Measurements from ENCODE around the gene TSTD2.
"Not testable (repeated sequence)": the region's sequence is repeated elsewhere in the genome, so short reads cannot be mapped to it uniquely, and the experiment has no call there.

TSTD2 gene

DNA sequence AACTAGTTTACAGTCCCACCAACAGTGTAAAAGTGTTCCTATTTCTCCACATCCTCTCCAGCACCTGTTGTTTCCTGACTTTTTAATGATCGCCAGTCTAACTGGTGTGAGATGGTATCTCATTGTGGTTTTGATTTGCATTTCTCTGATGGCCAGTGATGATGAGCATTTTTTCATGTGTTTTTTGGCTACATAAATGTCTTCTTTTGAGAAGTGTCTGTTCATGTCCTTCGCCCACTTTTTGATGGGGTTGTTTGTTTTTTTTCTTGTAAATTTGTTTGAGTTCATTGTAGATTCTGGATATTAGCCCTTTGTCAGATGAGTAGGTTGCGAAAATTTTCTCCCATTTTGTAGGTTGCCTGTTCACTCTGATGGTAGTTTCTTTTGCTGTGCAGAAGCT lies 51.6 kb downstream of the TSTD2 start:
- DNase-seq, result not testable (repeated sequence)

DNA sequence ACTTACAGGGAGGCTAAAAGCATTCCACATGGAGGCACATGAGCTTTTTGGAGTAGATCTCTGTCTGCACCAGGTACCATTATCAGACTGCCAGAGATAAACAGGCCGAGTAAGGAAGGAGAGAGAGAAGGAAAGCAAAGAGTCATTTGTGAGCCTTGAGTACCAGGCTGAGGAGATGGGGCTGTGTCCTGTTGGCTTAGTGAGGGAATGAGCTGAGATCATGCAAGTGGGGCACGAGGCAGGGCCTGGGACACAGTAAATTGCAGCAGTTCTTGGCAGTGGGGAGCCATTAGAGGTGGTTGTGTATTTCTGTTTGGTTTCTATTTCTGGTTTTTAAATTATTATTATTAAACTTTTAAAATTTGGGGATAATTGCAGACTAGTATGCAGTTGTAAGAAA lies 53.3 kb downstream of the TSTD2 start:
- no peak for DNase-seq

DNA sequence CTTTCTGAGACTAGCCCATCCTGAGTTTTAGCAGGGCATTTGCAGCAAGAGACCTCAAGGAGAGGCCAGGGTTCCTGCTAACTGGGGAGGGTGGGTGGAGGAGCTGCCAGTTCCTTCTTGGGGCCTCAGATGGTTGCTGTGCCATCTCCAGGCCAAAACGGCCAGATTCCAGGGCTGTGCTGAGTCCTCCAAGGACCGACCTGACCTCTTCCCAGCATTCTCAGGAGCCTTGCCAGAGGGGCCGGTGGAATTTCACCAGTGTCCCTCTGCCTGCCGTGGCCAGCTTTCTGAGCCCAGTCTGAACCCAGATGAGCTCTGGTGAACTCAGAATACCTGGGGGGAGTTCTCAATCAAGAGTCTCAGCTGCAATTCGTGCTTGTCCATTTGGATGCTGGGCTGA lies 54.3 kb downstream of the TSTD2 start:
- no peak for DNase-seq

DNA sequence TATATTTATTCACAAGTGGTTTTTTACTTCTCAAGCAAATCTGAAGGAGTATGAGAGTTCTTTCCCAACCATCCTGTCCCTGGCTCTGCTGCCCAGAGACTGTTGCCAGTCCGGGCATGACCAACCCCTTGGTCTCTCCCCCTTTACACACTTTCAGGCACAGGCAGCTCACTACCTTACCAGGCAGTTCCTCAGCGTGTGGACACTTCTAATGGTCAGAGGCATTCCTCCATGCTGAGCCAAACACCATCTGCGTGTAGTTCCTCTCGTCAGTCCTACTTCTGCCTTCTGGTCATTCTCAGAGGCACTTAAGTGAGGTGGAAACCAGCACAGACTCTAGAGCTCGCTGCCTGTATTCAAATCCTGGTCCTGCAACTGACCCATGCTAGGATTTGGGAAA lies 56.1 kb downstream of the TSTD2 start:
- DNase-seq, result no peak

DNA sequence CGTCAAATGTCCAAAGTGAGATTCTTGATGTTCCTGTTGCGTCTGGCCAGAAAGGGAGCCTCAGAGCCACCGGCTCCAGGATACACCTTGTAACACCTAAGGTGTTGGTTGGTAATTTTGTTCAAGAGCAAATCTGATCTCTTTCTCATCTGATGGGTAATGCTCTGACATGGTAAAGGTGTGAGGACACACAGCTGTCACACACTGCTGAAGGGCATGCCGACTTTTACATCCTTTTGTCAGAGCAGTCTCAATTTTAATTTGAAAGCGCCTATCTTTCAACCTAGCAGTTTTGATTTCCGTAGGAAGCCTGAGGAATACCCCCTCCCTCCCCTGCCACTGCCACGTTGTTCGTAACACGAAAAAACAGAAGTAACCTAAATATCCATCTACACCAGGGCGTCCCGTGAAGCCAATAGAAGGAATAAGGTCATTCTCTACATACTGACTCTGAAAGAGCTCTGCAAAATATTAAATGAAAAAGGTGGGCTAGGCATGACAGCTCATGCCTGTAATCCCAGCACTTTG lies 57.4 kb downstream of the TSTD2 start:
- no peak for DNase-seq

DNA sequence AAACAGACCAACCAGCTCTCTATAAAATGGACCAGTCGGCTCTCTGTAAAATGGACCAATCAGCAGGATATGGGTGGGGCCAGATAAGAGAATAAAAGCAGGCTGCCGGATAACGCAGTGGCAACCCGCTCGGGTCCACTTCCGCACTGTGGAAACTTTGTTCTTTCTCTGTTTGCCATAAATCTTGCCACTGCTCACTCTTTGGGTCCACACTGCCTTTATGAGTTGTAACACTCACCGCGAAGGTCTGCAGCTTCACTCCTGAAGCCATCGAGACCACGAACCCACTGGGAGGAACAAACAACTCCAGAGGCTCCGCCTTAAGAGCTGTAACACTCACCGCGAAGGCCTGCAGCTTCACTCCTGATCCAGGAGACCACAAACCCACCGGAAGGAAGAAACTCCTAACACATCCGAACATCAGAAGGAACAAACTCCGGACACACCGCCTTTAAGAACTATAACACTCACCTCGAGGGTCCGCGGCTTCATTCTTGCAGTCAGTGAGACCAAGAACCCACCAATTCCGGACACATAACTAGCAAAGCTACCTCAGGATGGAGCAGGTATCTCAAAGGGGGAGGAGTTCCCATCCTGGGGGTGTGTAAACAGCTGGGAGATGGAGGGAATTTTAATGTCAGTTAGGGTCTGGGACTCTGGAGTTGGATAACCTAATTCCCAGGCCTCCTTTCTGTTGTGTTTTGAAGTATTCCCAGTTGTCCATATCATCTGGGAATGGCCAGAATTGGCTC lies 58.1 kb downstream of the TSTD2 start:
- not testable (repeated sequence) for DNase-seq

DNA sequence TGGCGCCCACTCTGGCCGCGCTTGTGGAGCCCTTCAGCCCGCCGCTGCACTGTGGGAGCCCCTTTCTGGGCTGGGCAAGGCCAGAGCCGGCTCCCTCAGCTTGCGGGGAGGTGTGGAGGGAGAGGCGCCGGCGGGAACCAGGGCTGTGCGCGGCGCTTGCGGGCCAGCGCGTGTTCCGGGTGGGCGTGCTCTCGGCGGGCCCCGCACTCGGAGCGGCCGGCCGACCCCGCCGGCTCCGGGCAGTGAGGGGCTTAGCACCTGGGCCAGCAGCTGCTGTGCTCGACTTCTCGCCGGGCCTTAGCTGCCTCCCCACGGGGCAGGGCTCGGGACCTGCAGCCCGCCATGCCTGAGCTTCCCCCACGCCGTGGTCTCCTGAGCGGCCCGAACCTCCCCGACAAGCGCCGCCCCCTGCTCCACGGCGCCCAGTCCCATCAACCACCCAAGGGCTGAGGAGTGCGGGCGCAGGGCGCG lies 59.0 kb downstream of the TSTD2 start:
- not testable (repeated sequence) for DNase-seq

DNA sequence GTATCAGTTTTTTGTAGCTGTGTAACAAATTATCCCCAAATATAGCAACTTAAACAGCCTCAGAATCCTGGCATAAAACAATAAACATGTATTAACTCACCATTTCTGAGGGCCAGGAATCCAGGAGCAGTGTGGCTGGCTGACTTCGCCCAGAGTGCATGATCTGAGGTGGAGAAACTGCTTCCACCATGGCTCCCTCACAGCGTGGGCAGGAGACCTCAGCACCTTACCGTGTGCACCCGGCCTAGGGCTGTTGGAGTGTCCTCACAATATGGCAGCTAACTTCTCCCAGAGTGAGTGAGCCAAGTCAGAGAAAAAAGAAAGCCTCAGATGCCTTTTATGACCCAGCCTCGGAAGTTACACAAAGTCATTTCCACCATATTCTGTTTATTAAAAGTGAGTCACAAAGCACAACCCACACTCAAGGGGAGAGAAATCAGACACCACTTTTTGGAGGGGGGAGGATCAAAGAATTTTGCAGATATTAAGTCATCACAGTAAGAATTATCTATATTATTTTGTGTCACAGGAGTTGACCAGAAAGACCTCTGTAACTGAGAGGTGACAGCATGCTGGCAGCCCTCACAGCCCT lies 59.6 kb downstream of the TSTD2 start:
- DNase-seq, result no peak

DNA sequence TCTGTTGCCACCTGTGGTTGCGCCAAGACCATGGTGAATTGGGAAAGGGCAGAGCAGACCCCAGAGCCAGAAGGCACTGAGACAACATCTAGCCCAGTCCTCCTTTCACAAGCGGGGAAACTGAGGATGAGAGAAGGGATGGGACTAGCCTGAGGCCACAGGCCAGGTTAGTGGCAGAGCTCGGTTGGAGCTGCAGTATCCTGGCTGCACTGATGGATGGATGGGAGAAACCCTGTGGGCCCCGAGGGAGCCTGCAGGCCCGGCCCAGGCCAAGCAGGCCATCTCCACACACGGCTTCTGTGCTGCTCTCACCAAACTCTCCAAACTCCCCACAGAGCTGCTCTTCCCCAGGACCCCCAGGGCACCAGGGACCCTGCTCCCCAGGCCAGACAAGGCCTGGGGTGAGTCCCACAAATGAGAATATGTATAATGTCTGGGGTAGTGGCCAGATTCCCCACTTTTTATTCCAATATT lies 60.2 kb downstream of the TSTD2 start:
- DNase-seq, result no peak

DNA sequence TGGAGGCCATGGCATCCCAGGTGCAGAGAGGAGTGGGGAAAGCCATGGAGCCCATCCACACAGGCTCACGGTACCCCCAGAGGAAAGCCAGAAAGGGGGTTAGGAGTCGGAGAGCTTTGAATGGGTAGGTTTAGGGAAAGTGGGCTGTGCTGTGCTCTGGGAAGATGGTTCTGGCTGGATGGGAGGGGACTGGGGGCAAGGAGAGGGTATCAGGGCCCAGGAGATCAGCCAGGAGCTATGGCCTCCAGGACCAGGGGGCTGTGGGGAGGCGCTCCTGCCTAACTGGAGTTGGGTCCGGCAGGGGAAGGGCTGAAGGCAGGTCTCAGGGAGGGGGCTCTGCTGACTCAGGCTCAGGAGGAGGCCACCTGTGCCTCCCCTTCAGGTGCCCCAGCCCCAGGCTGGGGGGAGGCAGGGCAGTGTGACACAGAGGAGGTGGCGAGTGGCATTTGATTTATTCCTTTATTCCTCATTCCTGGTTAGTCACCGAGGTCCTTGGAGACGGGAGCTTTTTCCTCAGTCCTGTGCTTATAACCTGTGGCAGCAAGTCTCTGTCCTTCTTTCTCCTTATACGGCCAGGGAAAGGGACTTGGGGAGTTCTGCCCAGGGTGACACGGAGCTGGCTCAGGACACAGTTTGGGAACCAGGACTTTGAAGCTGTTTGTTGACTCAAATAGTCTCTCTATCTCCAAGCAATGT lies 60.8 kb downstream of the TSTD2 start:
- no peak for DNase-seq

DNA sequence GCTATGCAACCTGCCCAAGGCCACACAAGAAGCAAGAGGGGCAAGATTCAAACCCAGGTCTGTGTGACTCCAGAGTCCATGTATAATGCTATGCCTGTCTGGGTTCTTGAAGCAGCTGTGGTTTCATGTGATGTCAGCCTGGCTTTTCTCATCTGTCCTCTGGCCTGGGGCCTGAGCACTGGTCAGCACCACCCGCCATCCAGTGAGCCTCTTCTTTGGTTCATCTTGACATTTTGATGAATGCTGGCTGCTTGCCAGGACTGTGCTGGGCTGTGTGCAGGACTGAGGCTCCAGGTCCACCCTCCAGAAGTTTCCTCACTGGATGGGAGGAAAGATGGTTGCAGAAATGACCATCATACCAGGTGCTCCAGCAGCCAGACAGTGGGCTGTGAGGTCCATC lies 61.5 kb downstream of the TSTD2 start:
- DNase-seq, result no peak

DNA sequence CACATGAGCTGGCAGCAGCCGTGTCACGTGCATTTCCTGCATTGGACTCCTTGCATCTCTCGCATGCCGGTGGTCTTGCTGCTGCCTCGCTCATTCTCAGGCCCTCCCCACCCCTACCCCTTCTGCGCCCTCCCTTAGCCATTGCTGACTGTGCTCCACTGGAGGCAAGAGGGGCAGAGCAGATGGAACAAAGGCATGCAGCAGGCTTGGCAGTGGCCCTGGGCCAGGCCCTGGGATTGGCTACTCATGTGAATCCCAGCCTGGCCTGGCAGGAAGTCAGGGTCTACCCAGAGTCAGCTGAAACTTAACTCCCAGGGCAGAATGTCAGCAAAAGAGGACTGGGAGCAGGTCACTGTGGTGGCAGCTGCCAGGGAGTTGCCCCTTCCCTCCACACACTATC lies 62.3 kb downstream of the TSTD2 start:
- no peak for DNase-seq

DNA sequence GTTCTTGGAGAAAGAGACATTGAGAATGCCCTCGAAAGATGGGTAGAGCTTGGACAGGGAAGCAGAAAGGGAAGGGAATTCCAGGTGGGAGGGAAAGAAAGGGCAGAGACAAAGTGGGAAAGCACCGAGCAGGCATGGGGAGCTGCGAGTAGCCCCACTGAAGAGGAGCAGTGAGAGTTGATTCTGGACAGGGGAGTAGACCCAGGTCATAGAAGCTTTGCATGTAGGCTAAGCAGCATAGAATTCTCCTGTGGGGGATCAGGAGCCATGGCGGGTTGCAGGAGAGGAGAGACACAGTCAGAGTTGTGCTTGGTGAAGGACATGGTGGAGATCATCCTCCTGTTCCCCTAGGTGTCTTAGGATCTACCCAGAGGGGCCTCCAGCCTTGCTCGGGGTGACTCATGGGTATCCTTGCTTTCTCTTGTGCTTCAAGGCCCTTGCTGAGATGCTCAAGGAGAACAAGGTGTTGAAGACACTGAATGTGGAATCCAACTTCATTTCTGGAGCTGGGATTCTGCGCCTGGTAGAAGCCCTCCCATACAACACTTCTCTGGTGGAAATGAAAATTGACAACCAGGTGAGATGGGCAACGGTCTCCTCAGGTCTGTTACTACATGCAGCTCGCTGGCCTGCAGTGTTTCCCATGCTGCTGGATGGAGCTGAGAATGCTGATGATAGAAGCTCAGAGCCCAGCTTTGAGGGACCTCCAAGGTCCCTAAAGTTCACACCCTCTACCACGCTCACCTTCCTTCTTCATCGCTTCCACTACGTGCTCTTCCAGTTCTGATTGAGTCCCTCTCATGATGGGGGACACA lies 64.5 kb downstream of the TSTD2 start:
- DNase-seq, result no peak

DNA sequence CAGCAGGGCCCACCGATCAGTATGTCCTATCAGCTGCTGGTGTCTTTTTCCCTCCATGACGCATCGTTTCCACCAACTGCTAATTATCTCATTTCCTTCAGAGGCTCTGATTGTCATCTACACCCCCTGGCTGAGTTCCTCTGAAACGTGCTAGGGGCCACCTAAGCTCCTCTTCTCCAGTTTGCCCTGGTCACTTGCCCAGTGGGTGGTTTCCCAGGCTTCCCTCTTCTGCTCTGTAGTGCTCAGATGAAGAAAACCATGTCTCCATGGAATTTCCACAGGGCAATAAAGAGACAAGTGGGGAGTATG lies 65.3 kb downstream of the TSTD2 start:
- DNase-seq, result no peak

DNA sequence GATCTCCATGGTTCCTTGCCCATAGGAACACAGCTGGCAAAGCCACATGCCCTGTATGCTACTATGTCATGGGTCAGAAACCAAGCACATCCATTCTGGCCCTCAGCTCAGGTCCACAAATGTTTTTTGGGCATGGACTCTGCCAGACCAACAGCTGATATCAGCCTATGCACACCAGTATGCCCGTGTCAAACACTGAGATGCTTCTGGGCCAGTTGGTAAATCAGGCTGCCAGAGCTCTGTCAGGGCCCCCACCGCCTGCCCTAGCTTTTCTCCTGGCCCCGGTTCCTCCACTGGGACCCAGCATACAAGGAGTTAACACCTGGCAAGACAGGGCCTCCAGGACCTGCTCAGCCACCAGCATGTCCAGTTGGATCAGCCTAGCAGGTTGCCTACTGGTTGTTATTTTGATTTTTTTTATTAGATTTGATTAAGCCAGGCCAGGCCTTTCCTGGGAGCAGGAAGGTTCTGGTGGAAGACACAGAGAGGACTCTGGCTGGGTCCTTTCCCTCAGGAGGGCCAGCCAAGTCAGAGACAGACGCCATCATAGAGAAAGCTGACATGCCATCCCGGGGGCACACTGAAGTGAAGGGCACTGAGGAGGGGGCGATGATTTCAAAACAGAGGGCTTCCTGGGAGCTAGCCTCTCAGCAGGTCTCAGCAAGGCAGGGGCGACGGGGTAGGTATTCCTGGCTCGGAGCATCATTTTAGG lies 65.8 kb downstream of the TSTD2 start:
- DNase-seq, result no peak

DNA sequence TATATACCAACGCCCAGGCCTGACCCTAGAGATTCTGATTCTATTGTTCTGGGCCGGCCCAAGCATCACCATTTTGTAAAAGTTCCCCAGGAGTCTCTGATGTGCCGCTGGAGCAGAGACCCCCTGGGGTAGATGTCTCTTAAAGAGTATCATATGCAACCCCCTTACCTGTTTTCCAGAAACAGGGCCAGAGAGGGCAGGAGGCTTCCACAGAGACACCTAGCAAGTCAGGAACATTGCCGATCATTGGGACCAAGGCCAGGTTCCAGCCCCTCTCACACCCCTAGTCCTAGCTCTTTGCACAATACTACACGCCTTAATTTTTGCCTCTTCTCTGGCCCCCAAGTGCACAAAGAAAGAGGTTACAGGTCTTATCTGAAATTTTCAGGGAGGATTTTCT lies 67.9 kb downstream of the TSTD2 start:
- no peak for DNase-seq

DNA sequence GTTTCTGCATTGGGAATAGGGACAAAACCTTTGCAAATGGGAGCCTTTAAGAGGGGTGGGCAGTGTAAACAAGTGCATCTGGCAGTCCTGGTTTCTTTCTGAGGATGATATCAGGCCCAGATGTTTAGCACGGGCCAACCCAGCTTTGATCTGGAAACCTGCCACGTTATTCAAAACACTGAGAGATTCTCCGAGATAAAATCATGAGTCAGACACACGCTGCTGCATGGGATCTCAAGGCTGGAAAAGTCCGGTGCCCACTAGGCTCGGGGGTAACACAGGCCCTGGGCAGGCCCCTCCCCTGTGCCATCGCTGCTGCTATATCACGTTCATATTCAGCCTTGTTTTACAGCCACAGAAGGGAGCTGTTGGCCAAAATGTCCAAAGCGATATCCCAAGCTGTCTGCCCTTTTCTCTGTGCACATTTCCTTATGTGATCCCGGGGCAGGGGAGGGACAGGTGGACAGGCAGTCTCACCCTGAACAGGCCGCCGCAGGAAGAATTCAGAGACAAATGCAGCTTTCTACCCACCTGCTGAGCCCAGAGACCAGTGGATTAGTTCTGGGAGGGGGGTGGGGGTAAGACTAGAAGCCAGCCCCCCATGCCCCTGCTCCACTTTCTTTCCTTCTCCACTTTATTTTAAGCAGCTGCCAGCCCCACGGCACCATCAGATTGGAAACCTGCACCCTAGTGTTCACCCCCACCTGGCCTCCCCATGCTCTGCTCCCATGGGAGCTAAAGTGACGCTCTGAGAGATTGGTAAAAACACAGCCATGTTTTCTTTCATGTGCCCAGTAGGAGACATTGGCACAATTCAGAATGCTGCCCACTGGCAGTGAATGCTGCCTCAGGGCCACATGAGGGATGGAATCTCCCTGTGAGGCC lies 68.6 kb downstream of the TSTD2 start:
- no peak for DNase-seq

DNA sequence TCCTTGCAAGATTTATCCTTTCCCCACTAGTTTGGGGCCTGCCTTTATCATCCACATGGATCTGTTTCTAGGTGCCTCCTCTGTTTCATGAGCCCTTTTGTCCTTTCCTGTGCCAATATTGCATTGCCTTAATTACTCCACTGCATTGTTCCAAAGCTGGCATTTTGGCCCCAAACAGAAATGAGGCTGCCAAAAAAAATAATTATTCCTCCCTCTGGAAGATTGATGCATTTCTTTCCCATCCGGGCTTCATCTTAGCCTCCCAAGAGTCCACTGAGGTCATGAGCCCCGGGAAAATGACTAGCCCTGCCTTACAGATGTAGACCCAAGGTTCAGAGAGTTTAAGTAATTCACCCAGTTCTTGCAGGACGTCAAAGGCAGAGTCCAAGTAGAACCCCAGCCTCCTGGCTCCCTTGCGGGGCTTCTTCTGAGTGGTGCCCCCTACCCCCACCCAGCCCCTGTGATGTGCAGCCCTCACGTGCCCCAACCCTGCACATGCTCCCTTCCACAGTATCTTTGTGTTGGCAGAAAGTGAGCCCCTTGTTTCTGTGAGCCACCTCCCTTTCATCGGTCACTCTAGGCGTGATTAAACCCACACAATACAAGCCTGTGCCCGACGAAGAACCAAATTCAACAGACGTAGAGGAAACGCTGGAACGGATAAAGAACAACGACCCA lies 69.6 kb downstream of the TSTD2 start:
- DNase-seq, result no peak

DNA sequence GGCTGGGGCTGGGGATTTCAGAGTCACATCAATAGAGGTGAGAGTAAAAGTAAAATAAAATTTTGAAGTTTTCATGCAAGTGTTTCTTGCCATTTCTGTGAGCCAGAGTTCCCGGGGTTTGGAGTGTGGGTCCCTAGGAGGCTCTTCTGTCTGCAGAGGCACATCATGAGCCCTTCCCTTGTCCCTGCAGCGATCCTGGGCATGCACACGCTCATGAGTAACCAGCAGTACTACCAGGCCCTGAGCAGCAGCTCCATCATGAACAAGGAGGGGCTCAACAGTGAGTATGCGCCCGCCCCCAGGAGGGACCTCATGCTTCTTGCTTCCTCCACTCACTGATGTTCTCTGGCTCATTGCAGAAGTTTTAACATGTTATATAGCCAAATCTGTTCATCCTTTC lies 70.6 kb downstream of the TSTD2 start:
- DNase-seq, result no peak

DNA sequence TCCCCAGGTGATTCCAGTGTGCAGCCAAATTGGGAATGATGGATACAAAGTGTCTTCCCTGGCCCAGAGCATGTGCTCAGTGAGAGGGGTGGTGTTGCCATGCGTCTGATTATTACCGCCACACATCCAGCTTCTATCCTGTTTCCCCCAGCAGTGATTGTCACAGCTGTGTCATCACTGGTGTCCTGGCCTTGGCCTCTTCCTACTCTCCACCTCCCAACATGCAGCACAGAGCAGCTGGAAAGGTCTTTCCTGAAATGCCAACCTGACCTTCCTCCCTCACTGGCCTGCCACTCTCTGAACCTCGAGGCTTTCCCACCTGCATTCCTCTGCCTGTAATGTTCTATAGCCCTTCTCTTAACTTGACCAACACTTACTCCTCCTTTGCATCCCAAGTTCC lies 71.7 kb downstream of the TSTD2 start:
- no peak for DNase-seq

DNA sequence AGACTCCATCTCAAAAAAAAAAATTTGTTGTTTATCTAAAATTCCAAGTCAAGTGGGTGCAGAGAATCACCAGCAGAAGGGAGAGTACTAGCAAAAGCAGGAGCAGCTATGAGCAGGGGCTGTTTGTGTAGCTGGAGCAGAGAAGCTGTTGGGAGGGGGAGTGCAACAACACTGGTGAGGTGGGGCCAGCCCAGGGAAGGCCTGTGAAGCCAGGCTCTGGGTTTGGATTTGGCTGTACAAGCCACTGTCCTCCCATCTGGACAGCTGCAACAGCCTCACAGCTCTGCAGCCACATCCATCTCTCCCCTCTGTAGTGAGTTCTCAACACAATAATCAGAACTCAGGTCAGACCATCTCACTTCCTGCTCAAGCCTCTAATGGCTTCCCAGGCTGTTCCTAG lies 72.3 kb downstream of the TSTD2 start:
- no peak for DNase-seq

All from NCI-H510A treated with DMSO at 0.1 percent for 48 hours (cell line).